GM10248 (cell line): ENCODE data around the gene GPALPP1.

ENCODE experiments used
- CTCF ChIA-PET: fragments of 300-600 bp; sonication (Branson Sonifier 250); formaldehyde crosslinking; extraction: SDS; loops from one replicate; lab custom pipeline; 2021; ENCODE audit warnings: antibody characterized with exemption; lab: Yijun Ruan, JAX
- POLR2A ChIA-PET: fragments of 350-650 bp; sonication (Branson Sonifier 250); formaldehyde crosslinking; extraction: SDS; loops from one replicate; lab custom pipeline; 2020; ENCODE audit warnings: antibody characterized with exemption; lab: Yijun Ruan, JAX
- DNase-seq: peaks from one replicate; pipeline ENCODE4 v3.0.0; 2012; ENCODE audit errors: extremely low spot score
- CTCF ChIP-seq: IDR thresholded peaks from 2 replicates; pipeline ENCODE4 v1.5.1; 2012; ENCODE audit warnings: mild to moderate bottlenecking, low read depth; ENCODE audit errors: extremely low read depth, missing control alignments, control extremely low read depth

The GPALPP1 gene

GRCh38 chr13:45064889-45065288 is 75.6 kb downstream of the GPALPP1 start:
- ChIA-PET POLR2A (no interaction called here), CTCF (no interaction called here)
- TF ChIP-seq CTCF, result no peak

GRCh38 chr13:45068036-45069001 is 79.0 kb downstream of the GPALPP1 start:
- TF ChIP-seq CTCF, result no peak
- ChIA-PET CTCF (interaction anchor here (1.4 to 2.0 kb wide), 2 partner anchors 22 to 240 kb away, joined by 3 to 5 read pairs; no protein-coding TSS in a partner anchor), POLR2A (no interaction called here)
- no peak for DNase-seq

More at GRCh38 chr13:45064889-45065288, 75.6 kb downstream of the GPALPP1 start:
- DNase-seq, result no peak

GRCh38 chr13:45073809-45074208 is 84.5 kb downstream of the GPALPP1 start:
- DNase-seq, result no peak
- CTCF ChIA-PET, result no interaction called here
- no peak for TF ChIP-seq CTCF

DNA sequence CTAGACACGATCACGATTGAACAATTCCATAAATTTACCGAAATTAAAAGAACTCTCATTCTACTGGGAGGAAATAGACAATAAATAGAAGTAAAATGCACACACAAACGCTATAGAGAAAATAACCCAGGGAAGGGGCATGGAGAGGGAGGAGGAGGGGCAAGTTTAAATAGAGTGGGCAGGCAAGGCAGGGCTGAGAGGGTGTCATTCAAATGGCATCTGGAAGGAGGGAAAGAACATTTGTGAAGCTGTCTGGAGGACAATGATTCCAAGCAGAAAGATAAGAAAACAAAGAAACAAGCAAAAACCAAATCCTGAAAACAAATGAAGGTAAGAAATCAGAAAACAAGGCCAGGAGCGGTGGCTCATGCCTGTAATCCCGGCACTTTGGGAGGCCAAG is 85.4 kb downstream of the GPALPP1 start:
- CTCF ChIA-PET, result no interaction called here
- DNase-seq, result no peak
- POLR2A ChIA-PET, result no interaction called here
- no peak for TF ChIP-seq CTCF

More at GRCh38 chr13:45073809-45074208, 84.5 kb downstream of the GPALPP1 start:
- POLR2A ChIA-PET, result no interaction called here

DNA sequence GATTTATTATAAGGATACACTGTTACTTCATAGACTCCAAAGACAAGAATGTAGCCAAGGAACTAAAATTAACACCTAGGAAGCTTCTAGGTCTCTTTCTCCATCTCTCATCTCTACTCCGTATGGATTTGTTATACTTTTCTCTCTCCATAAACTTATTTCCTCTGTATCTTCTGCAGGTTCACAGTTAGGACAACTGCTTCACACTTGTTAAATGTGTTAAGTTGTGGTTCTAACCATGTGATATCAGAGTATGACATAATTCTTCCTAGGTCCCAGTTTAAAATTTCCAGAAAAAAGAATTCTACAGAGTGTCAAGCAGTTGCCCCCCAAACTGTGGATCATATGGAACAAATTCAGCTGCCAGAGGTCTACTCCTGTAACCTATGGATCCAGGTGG is 88.7 kb downstream of the GPALPP1 start:
- no peak for DNase-seq
- ChIA-PET POLR2A (no interaction called here), CTCF (interaction anchor here (0.9 to 1.0 kb wide), 2 partner anchors 18 to 31 kb away, joined by 3 read pairs; no protein-coding TSS in a partner anchor)
- TF ChIP-seq CTCF, result no peak
